Activated T-cell treated with anti-CD3 and anti-CD28 coated beads for 1 hour (primary cell): ENCODE data around the gene LAMB3.

Experiments used
- DNase-seq: peaks from one replicate; pipeline ENCODE4 v3.0.0-alpha.2; 2020; ENCODE audit warnings: low read depth

LAMB3 gene

DNA sequence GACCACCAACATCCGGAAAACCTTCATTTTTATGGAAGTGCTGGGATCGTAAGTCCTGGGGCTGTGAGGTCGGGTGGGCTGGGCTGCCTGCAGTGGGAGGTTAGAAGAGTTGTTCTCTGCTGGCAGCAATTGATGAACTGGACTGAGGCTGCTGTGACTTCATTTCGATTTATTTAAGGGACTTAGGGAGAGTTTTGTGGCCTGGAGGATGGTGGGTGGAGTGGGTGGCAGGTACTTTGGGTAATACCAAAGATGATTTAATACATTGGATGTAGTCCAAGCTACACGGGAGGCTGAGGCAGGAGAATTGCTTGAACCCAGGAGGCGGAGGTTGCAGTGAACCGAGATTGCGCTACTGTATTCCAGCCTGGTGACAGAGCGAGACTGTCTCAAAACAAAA, 57.2 kb downstream of the LAMB3 start:
- no peak for DNase-seq

DNA sequence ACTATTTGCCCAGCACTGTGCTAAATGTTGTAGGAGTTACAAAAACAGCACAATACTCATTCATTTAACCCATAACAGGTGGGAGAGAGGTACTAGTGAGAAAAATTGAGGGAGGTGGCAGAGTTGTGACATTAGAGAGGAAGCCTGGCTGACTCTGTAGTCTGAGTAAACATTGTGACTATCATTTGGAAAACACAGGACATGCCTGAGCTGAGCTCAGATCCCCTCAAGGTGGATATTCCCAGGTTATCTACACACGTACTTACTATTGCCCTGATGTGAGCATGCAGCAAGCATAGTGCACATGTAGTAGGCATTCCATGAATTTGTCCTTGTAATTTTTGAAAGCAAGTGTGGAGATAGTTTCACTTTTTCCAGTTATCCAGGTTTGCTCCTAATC, 57.8 kb downstream of the LAMB3 start:
- DNase-seq = no peak

DNA sequence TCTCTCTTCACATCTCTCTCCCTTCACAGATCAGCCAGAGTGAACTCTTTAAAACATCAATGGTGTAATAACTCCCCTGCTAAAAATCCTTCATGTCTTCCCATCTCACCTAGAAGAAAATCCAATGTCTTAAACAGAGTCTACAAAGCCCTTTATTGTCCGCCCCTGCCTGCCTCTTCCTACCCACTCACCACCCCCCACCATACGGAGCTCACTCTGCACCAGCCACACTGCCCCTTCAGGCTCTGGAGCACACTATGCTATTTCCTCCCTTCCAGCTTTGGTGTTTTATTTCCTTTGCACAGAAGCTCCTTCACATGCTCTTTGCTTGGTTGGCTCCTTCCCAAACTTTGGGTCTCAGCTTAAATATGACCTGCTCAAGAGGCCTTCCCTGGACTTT, 58.5 kb downstream of the LAMB3 start:
- no peak for DNase-seq

DNA sequence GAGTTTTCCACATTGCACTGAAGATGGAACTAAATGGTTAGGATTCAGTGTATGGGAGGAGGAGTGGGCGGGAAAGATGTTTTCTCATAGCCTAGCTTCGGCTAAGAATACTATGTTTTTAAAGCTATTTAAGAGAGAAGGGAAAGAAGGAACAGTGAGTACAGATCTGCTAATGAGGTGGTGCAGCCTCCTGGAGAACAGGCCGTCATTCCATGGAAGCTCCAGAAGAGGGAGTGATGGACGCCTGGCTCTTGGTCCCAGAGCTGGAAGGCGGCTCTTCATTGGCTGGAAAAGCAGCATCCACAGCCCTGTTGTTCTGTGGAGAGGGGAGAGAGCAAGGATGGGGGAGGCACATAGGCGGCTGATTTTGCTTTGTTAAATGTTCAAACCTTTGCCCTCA, 61.8 kb downstream of the LAMB3 start:
- DNase-seq = no peak

DNA sequence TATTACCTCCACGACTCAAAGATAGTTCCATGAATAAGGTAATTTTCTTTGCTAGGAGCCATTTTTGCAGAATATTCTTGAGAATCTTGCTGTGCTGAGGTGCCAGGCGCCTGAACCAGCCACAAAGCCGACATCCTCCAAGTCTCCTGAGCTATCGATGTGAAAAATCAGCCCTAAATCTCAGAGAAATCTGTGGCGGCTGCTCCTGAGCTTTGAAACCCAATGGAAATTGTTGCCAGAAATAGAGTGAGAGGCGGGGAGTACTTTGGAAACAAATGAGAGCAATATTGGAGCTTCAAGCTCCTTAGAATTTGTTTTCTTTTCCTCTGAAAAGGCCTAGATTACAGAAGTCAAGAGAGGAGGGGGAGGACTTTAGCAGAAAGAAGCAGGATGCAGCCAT, 62.4 kb downstream of the LAMB3 start:
- DNase-seq = no peak

DNA sequence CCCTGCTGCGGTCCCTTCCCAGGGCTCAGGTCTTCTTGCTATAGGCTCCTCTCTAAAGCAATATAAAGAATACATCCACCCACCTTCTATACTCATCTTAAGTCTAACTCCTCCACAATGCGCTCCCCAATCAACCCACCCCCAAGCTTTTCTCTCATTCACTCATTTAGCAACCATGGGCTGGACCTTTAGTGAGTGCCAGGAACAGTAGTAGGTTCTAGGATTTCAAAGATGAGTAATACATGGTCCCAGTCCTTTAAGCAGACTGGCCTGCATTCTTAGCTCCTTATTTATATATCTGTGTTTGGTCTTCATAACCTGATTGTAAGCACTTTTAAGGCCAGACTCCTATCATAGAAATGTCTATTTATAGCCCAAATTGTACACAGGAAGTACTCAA, 62.8 kb downstream of the LAMB3 start:
- no peak for DNase-seq

DNA sequence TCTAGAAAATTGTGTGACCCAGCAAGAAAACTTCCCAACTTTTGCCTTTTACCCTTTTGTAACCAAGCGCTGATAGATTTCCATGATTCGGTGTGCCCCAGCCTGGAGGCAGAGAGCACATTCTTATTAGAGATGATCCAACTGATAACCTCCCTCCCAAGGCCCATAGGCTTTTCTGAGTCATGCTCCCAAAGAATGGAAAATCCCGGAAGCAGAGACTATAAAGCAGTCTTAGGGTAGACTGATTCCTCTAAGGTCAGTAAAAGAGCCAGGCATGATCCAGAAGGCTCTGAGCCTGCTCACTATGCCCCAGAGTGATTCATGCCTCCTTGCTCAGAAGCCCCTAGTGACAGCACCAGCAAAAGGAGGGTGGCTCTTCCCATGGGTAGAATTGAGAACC, 64.4 kb downstream of the LAMB3 start:
- DNase-seq = no peak

DNA sequence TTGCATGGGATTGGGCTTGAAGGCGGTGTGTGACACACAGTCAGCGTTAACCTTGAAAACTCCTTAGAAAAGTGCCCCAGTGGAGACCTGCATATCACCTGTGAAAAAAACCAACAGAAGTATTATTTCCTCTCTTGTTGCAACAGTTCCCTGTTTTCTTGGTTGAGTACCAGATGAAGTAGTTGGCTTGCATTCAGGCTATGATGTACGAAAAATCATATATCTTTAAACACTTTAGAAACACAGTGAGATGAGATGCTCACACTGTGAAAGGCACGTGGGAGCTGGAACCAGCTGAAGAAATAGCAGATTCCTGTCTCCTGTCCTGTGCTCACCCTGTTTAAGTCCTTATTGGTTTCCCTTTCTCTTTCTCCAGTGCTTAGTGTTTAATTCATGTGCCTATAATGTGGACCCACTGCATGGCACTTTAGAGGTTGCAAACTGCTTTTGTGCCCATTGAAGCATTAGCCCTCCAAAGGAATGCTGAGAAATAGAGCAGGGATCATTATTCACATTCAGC, 65.9 kb downstream of the LAMB3 start:
- DNase-seq = no peak

DNA sequence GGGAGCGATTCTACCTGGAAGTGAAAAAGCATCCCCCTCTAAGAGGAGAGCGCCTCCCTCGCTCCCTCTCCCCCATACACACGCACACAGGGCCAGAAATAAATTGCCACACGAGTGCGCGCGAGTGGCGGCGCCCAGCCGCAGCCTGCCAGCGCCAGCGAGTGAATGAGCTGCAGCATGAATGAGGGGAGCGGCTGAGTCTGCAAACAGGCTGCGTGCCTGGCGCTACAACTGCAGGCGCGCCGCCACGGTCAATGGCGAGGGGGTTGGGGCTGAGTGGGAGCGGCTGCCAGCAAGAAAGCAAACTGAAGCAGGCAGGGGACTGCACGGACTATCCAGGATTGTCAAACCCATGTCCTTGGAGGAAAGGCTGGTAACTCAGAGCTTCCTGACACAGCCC, 66.6 kb downstream of the LAMB3 start:
- no peak for DNase-seq

DNA sequence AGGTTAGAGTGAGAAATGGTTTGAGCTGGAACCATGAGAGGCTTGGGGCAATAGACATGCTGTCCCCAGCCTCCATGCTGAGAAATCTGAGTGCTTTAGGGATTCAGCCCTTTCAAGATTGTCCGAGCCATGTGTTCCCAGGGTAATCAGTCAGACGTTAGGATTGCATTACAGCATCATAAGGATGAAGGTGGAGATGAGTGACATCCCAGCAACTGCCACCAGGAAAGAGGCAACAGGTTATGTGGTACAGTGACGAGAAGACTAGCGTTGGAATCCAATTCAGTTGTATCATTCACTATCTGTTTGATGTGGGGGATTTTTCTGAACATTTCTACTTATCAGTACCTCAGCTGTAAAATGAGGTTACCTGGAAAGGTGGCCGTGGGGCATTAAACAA, 67.0 kb downstream of the LAMB3 start:
- no peak for DNase-seq

DNA sequence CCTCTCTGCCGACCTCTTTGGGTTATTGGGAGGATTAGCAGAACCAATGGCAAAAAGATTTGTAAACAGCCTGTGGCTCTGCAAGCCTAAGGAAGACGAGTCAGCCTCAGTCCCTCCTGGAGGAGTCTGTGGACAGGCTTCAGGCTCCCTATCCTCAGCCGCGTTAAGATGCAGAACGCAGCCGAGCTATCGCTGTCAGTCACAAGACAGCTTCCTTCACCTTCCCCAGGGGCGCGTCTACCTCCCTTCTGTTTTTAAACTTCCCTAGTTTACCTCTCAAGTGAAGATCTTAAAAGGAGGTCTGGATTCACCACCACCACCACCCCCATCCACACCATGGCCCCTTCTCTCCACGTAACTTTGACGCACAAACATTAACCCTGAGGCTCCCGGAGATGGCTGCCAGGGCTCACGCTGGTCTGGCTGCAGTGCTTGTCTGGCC, 68.0 kb downstream of the LAMB3 start:
- DNase-seq = no peak

DNA sequence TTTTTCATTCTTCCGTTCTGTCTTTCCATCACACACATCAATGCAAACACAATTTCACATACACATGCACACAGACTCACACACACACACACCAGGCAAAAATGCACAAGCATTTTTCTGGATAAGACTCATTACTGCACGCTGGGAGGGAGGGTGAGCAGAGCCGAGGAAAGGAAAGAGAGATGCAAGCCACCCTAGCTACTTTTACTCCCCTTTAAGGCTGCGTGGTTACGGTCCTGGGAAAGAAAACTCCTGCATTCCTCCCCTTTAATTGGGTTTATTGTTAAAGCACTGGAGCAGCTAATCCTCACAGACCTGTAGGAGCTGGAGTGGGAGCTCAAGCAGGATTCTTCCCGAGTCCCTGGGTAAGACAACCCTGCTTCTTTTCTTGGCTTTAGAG, 68.8 kb downstream of the LAMB3 start, which contains the start of gene CAMK1G:
CAMK1G (plus strand) TSS at position 307 of the 400 bp plus-strand sequence. CDS start 11,270 bp downstream, outside the sequence.
- DNase-seq = no peak

DNA sequence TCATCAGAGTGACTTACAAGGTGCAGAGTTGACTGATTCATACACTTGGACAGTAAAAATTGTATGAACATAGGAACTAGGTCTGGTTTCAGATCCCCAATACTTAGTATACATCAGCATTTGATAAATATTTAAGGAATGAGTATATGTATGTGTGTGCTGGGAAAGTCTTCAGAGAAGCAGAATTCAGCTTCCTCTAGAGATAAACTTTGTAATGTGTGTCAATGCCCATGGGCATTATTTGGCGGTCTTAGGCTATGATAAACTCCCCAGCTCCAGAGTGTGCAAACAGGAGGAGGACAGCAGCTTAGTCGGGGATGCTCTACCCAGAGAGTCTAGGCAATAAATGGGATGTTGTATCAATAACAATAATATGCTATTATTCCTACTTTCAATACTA, 71.6 kb downstream of the LAMB3 start:
- no peak for DNase-seq

DNA sequence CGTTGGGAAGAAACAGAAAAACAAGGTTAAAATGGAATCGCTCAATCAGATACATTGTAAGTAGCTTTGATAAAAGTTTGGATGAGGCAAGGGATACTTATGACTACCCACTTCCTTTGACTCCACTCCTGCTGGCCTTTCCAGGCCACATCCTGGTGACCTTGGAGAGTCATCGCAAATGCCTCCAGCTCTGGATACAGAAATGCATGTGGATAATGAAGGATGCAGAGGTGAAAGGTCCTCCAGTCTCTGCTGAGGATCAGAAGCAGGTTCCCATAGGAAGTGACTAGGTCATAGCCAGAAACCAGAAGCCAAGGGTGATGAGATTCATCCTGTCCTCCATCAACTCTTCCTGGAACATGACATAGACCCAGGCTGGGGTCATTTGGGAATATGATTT, 74.9 kb downstream of the LAMB3 start:
- no peak for DNase-seq

DNA sequence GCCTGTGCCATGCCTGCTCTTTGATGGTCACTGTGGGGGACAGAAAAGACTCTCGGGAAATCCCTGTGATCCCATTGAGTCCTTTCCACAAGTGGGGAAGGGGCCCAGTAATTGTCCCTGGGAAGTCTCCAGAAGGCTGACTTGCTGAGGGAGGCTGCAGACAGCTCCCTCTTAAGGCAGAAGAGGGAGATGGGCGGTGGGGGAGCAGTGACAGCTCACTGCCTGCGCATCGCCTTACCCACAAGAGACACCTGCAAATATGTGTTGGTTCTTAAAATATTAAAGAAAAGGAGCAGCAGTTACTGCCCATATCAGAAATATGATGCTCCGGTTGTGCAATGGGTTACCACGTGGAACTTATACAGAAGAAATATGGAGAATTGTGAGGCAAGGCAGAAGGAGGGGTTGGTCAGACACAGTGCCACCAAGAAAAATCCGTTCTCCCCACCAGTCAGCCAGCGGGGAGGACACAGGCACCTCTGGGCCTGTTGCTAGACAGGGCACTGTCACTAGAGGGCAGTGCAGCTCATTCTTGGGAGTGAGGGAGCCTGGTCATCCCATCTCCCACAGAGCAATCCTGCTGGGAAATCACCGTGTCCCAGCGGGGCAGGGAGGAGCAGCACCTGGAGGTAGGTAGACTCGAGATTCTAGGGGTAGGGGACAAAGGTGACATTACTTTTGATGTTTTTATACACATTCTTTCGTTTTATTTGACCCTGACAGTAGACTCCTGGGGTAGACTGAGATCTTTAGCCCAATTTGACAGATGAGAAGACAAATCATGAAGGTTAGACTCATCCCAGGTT, 75.6 kb downstream of the LAMB3 start:
- peak; percentile 55 for DNase-seq

DNA sequence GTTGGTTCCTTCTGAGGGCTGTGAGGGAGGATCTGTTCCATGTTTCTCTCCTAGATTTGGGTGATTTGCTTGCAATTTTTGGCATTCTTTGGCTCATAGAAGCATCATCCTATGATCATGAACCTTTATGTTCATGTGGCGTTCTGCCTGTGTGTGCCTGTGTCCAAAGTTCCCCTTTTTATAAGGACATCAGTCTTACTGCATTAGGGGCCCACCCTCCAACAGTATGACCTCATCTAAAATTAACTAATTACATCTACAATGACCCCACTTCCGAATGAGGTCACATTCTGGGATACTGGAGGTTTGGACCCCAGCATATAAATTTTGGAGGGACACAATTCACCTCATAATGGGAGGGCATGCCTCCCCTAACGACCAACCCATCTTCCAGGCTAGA, 81.5 kb downstream of the LAMB3 start:
- no peak for DNase-seq

DNA sequence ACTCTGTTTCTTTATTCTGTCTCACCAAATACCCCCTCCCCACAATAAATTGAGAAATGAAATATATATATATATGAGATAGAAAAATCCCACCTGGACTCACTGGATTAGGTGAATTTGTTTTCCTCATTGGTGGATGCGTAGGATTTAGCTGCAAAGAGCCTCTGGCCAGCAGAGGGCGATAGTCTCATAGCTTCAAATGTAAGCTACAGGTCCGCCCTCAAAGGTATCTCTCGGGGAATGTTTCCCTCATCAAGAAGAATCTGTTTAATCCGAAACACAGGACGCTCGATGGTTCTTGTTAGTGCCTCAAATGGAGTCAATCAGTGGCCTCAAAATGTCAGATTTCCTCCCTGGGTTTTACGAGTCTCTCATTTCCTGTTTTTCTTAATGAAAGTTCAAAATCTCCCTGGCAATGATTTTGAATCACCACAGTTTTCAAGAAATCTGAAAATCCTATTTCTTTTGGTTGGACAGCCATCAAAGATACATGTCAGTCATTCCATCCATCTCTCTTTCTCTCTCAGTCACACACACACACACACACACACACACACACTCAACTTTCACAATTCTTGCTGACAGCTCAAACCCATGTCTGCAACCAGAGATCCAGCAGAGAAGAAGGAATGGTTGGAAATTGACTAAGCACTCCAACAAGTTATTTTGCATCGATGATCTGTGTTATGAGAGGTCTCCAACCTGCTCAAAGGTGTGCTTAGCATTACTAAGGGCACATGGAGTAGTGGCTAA, 82.6 kb downstream of the LAMB3 start:
- DNase-seq = peak; percentile 73

DNA sequence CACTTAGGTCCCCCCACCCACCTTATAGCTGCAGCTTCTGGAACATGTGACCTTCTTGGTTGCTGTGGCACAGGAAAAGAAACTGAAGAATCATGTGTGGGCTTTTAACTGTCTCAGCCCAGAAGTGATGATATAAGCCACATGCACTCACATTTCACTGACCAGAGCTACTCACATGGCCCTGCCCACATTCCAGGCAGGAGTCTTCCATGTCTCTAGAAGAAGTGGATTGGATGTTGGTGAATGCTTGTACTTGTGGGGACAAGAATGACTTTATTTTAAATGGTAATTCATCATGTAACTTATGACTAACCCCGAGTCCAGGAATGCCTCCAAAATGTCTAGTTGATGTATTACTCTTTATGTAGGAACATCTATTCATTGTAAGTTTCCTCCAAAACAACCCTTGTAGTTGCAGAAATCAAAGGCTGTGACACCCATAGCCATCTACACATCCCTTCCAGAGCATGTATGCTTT, 84.5 kb downstream of the LAMB3 start:
- no peak for DNase-seq

DNA sequence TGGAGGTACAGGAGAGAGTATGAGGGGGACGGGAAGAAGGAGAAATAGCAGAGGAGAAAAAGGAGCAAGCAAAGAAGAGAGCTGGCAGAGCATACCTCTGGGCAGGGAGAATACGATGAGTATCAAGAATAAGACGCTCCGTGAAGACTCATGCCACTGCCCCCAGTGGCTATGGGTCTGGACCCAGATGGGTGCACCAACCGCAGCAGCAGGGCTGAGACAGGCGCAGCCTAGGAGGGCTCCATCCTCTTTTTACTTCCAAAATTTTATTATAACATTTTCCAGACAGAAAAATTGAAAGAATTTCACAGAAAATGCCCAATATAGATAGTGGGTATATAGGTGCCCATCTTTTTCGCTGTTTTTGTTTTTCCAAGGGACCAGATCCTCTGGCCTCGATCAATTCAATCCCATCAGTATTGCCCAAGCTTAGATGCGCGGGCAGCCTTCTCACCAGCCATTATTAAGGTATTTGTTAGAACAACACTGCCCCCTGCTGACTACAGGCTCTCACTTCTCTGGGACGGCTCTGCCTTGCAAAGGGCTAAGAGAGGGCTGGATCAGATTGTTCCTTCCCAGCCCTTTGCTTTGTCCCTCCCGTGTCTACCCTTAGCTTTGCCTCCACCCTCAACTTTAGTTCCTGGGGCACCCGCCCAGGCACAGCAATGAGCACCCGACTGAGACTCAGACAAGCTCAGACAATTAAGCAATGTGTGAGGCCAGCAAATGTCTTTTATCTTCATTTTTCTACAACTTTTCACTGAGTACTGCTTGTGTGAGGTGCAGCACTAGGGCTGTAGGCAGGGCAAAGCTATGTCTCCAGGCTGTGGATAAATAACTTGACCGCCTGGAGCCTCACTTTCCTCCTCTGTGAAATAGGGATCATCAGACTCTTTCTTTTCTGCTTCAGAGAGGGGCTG, 86.2 kb downstream of the LAMB3 start:
- peak; percentile 65 for DNase-seq
